Activated B cell treated with CpG ODN at 0.5 μM for 24 hours (primary cell): ENCODE data around the gene NGEF. TPM values are rescaled to one million over a fixed set of nuclear protein-coding genes. Genes with fewer than 3 reads are reported as not detected.

Experiments used
- ATAC-seq: fragments of 200-7000 bp; cut with Tn5 transposase; one replicate; pipeline ENCODE4 v1.10.0; 2021; ENCODE audit warnings: low read depth, mild to moderate bottlenecking, moderate library complexity
- CTCF ChIA-PET: fragments of 350-600 bp; sonication (Branson Sonifier 250); formaldehyde crosslinking; loops from one replicate; lab custom pipeline; 2021; ENCODE audit warnings: antibody characterized with exemption; lab: Charles Lee
- POLR2A ChIA-PET: fragments of 350-600 bp; sonication (Branson Sonifier 250); formaldehyde crosslinking; loops from one replicate; lab custom pipeline; 2021; ENCODE audit warnings: antibody characterized with exemption; lab: Charles Lee
- DNase-seq: peaks from one replicate; pipeline ENCODE4 v3.0.0; 2022
- H3K27ac Mint-ChIP-seq: one replicate; pipeline ENCODE4 v1.8.0; 2020; ENCODE audit warnings: mixed read lengths
- H3K27me3 Mint-ChIP-seq: one replicate; pipeline ENCODE4 v1.8.0; 2021; ENCODE audit warnings: mixed read lengths
- H3K36me3 Mint-ChIP-seq: one replicate; pipeline ENCODE4 v1.8.0; 2021; ENCODE audit warnings: low read depth, mixed read lengths
- H3K4me1 Mint-ChIP-seq: one replicate; pipeline ENCODE4 v1.8.0; 2021; ENCODE audit warnings: mixed read lengths
- H3K4me3 Mint-ChIP-seq: one replicate; pipeline ENCODE4 v1.8.0; 2020; ENCODE audit warnings: mild to moderate bottlenecking, mixed read lengths
- H3K9me3 Mint-ChIP-seq: one replicate; pipeline ENCODE4 v1.8.0; 2020; ENCODE audit warnings: mixed read lengths
- CTCF ChIP-seq: fragments of 200-600 bp; IDR thresholded peaks from one replicate; pipeline ENCODE4 v1.8.0; 2022; ENCODE audit warnings: antibody characterized with exemption, mild to moderate bottlenecking
- intact Hi-C: fragments of 100-400 bp; cut with micrococcal nuclease; formaldehyde crosslinking; loops from one replicate; pipeline ENCODE4 v1.15.1; 2024
- total RNA-seq: library from RNA; stranded (reverse); gene quantifications from 2 replicates; pipeline ENCODE4 v1.2.3, GENCODE V29; 2022

NGEF gene
- total RNA-seq, 1 donor from 2014 or later: not detected

GRCh38 chr2:232951891-232952290, 61.2 kb downstream of the NGEF start:
- H3K4me1 Mint-ChIP-seq: peaks cover 27% of the 10 kb centered on the region
- no peak overlapping the region for H3K27ac Mint-ChIP-seq
- no peak overlapping the region for H3K4me3 Mint-ChIP-seq
- POLR2A ChIA-PET: no interaction called here
- no peaks in the 10 kb centered on the region for H3K36me3 Mint-ChIP-seq
- CTCF ChIA-PET: no interaction called here
- no peaks in the 10 kb centered on the region for H3K9me3 Mint-ChIP-seq
- no peaks in the 10 kb centered on the region for H3K27me3 Mint-ChIP-seq
- TF ChIP-seq CTCF: no peak
- intact Hi-C loops: no loop called here
- DNase-seq (no peak), ATAC-seq (no peak)

DNA sequence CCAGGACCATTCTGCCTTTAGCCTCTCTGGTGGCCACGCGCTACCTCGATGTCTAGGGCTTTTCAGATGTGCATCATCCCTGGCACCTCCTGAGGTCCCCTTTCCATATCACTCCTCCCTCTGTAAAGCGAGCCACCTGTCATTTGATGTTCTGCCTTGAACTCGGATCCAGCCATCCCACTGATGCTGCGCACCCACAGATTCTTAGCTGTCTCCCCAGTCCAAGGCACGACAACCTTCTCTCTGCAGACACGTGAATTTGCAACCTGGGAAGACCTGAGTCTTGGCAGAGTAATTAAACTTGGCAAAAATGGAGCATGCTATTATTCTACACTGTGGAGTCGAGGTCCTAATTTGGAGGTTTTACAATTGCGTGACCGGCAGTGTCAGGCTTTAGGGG, 61.9 kb downstream of the NGEF start:
- POLR2A ChIA-PET: no interaction called here
- intact Hi-C loops: no loop called here
- H3K27ac Mint-ChIP-seq: no peak overlapping the region

GRCh38 chr2:232950751-232951150, 62.3 kb downstream of the NGEF start:
- TF ChIP-seq CTCF: no peak
- H3K27me3 Mint-ChIP-seq: no peaks in the 10 kb centered on the region
- H3K4me3 Mint-ChIP-seq: no peak overlapping the region
- H3K36me3 Mint-ChIP-seq: no peaks in the 10 kb centered on the region
- no peaks in the 10 kb centered on the region for H3K9me3 Mint-ChIP-seq
- no peak overlapping the region for H3K27ac Mint-ChIP-seq
- H3K4me1 Mint-ChIP-seq: peaks cover 16% of the 10 kb centered on the region
- ChIA-PET POLR2A (no interaction called here), CTCF (no interaction called here)
- DNase-seq: no peak
- intact Hi-C loops: no loop called here
- ATAC-seq: no peak

More for the DNA sequence above, 61.9 kb downstream of the NGEF start:
- H3K4me1 Mint-ChIP-seq: peaks cover 20% of the 10 kb centered on the region
- H3K4me3 Mint-ChIP-seq: no peak overlapping the region
- H3K27me3 Mint-ChIP-seq: no peaks in the 10 kb centered on the region
- H3K9me3 Mint-ChIP-seq: no peaks in the 10 kb centered on the region
- DNase-seq (no peak), ATAC-seq (no peak)
- TF ChIP-seq CTCF: no peak
- H3K36me3 Mint-ChIP-seq: no peaks in the 10 kb centered on the region
- CTCF ChIA-PET: no interaction called here

DNA sequence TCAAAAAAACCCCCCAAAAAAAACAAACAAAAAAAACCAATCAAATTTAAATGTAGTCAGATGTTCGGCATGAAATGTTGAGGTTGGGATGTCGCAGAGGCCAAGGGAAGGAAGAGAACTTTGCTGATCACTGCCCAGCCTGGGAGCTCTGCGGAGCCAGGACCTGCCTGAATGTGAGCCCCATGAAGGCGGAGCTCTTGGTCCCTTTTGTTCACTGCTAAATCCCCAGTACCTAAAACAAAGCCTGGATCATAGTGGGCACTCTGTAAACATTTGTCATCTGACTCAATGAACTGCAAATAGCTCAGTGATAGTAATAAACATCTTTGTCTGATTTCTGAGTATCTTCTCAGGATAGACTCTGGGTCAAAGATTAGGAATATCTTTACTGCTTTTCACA, 64.0 kb downstream of the NGEF start:
- TF ChIP-seq CTCF: no peak
- Mint-ChIP-seq H3K4me1 (peaks cover under 1% of the 10 kb centered on the region), H3K27me3 (no peaks in the 10 kb centered on the region), H3K4me3 (no peak overlapping the region), H3K9me3 (no peaks in the 10 kb centered on the region), H3K36me3 (no peaks in the 10 kb centered on the region), H3K27ac (no peak overlapping the region)
- DNase-seq (no peak), ATAC-seq (no peak)
- ChIA-PET POLR2A (no interaction called here), CTCF (no interaction called here)
- intact Hi-C loops: no loop called here

- no peak overlapping the region for H3K4me3 Mint-ChIP-seq
- no peaks in the 10 kb centered on the region for H3K36me3 Mint-ChIP-seq
- H3K4me1 Mint-ChIP-seq: no peaks in the 10 kb centered on the region
- ChIA-PET POLR2A (interaction anchor here (0.6 to 0.7 kb wide), 3 partner anchors 12 to 16 kb away, joined by 3 to 8 read pairs (median 5); no protein-coding TSS in a partner anchor), CTCF (no interaction called here)
- DNase-seq (no peak), ATAC-seq (no peak)
- TF ChIP-seq CTCF: no peak
- H3K9me3 Mint-ChIP-seq: peaks cover 2% of the 10 kb centered on the region
- H3K27me3 Mint-ChIP-seq: peaks cover 7% of the 10 kb centered on the region
- H3K27ac Mint-ChIP-seq: no peak overlapping the region
- intact Hi-C loops: no loop called here
Observed at GRCh38 chr2:232942831-232943230, 70.2 kb downstream of the NGEF start.
